MCF 10A (cell line): ENCODE measurements around the gene THRA. TPM values are rescaled to one million over a fixed set of nuclear protein-coding genes. Genes with fewer than 3 reads are reported as not detected.
A peak's percentile ranks its signal among the peaks of the same experiment; 100 is the strongest.

Experiments used
- BruUV-seq: library from RNA; stranded (reverse); fragments of 400-500 nt; replicated peaks from 2 replicates; lab custom pipeline; 2021; lab: Mats Ljungman, UMichigan
- CTCF ChIA-PET: fragments of 300-600 bp; sonication (Branson Sonifier 250); formaldehyde crosslinking; extraction: SDS; loops from one replicate; lab custom pipeline; 2021; ENCODE audit warnings: antibody characterized with exemption, inconsistent platforms; lab: Yijun Ruan, JAX
- POLR2A ChIA-PET: fragments of 300-600, 350-650 bp; sonication (Branson Sonifier 250); formaldehyde crosslinking; extraction: SDS; loops from one replicate; lab custom pipeline; 2020; ENCODE audit warnings: antibody characterized with exemption, inconsistent platforms; lab: Yijun Ruan, JAX
- DNase-seq: peaks from one replicate; pipeline ENCODE4 v3.0.0-alpha.2; 2018; ENCODE audit not compliant: unreplicated experiment
- H3K27ac Mint-ChIP-seq: one replicate; pipeline ENCODE4 v1.8.0; 2022; ENCODE audit warnings: mild to moderate bottlenecking, low read depth, mixed read lengths; ENCODE audit not compliant: unreplicated experiment
- H3K27me3 Mint-ChIP-seq: one replicate; pipeline ENCODE4 v1.8.0; 2022; ENCODE audit warnings: mixed read lengths; ENCODE audit not compliant: insufficient read depth, unreplicated experiment
- H3K36me3 Mint-ChIP-seq: one replicate; pipeline ENCODE4 v1.8.0; 2022; ENCODE audit warnings: mild to moderate bottlenecking, moderate library complexity, mixed read lengths; ENCODE audit not compliant: insufficient read depth, unreplicated experiment
- H3K4me1 Mint-ChIP-seq: one replicate; pipeline ENCODE4 v1.8.0; 2022; ENCODE audit warnings: mixed read lengths; ENCODE audit not compliant: insufficient read depth, unreplicated experiment
- H3K4me3 Mint-ChIP-seq: one replicate; pipeline ENCODE4 v1.8.0; 2022; ENCODE audit warnings: mild to moderate bottlenecking, moderate library complexity, mixed read lengths; ENCODE audit not compliant: unreplicated experiment
- H3K9me3 Mint-ChIP-seq: one replicate; pipeline ENCODE4 v1.8.0; 2022; ENCODE audit warnings: mixed read lengths; ENCODE audit not compliant: unreplicated experiment
- CTCF ChIP-seq: fragments of 200-600 bp; IDR thresholded peaks from one replicate; pipeline ENCODE4 v1.8.0; 2022; ENCODE audit warnings: antibody characterized with exemption, mild to moderate bottlenecking; ENCODE audit not compliant: unreplicated experiment
- intact Hi-C: fragments of 100-400 bp; cut with micrococcal nuclease; formaldehyde crosslinking; loops from 2 replicates; pipeline ENCODE4 v1.14.1; 2022
- total RNA-seq: library from RNA; stranded (reverse); gene quantifications from 2 replicates; pipeline ENCODE4 v1.2.3, GENCODE V29; 2022

THRA gene
- total RNA-seq, 1 experiment from 2014 or later = 6.4 TPM

- no peak overlapping the region for H3K27ac Mint-ChIP-seq
- CTCF ChIA-PET = interaction anchor here (0.5 to 10.7 kb wide), 8 partner anchors 12 to 808 kb away, joined by 3 to 237 read pairs (median 18); no protein-coding TSS in a partner anchor
These were observed 46.5 kb upstream of the THRA start for GRCh38 chr17:40015998-40016985.

GRCh38 chr17:40017422-40018080 lies 45.2 kb upstream of the THRA start:
- peaks cover 54% of the 10 kb centered on the region for H3K4me1 Mint-ChIP-seq
- no peak for TF ChIP-seq CTCF
- no peaks in the 10 kb centered on the region for H3K27me3 Mint-ChIP-seq
- POLR2A ChIA-PET = interaction anchor here (1.1 to 8.1 kb wide), 7 partner anchors 10 to 94 kb away, joined by 3 to 164 read pairs (median 13); partner anchors contain the start of genes MED24 and NR1D1
- intact Hi-C loops = no loop called here
- H3K36me3 Mint-ChIP-seq = peaks cover 24% of the 10 kb centered on the region
- peak overlapping the region; percentile 65 for H3K4me3 Mint-ChIP-seq
- CTCF ChIA-PET = interaction anchor here (0.6 to 10.7 kb wide), 8 partner anchors 11 to 274 kb away, joined by 3 to 237 read pairs (median 6); no protein-coding TSS in a partner anchor
- TSS peak; percentile 56 for BruUV-seq
- no peaks in the 10 kb centered on the region for H3K9me3 Mint-ChIP-seq
- H3K27ac Mint-ChIP-seq = peak overlapping the region; percentile 59
- no peak for DNase-seq

More at GRCh38 chr17:40015998-40016985, 46.5 kb upstream of the THRA start:
- Mint-ChIP-seq H3K9me3 (no peaks in the 10 kb centered on the region), H3K36me3 (peaks cover 20% of the 10 kb centered on the region), H3K4me3 (peak overlapping the region; percentile 65), H3K4me1 (peaks cover 42% of the 10 kb centered on the region), H3K27me3 (no peaks in the 10 kb centered on the region)
- no TSS peak for BruUV-seq
- TF ChIP-seq CTCF = no peak
- POLR2A ChIA-PET = interaction anchor here (0.7 to 8.1 kb wide), 11 partner anchors 10 to 124 kb away, joined by 3 to 164 read pairs (median 8); partner anchors contain the start of genes CASC3, MED24, NR1D1 and PSMD3
- peak; percentile 32 for DNase-seq
- intact Hi-C loops = no loop called here

- BruUV-seq = no TSS peak
- Mint-ChIP-seq H3K4me1 (peaks cover 63% of the 10 kb centered on the region), H3K27me3 (no peaks in the 10 kb centered on the region), H3K4me3 (peak overlapping the region; percentile 51), H3K36me3 (peaks cover 32% of the 10 kb centered on the region), H3K27ac (peak overlapping the region; percentile 59), H3K9me3 (no peaks in the 10 kb centered on the region)
- peak; percentile 94 for DNase-seq
- POLR2A ChIA-PET = interaction anchor here (0.6 to 8.1 kb wide), 13 partner anchors 9 to 104 kb away, joined by 3 to 164 read pairs (median 5); partner anchors contain the start of genes MED24, NR1D1 and PSMD3
- no peak for TF ChIP-seq CTCF
- intact Hi-C loops = no loop called here
- CTCF ChIA-PET = interaction anchor here (0.6 to 10.7 kb wide), 8 partner anchors 10 to 273 kb away, joined by 3 to 237 read pairs (median 4); no protein-coding TSS in a partner anchor
These were observed 44.3 kb upstream of the THRA start for GRCh38 chr17:40018211-40019121.
